Gastroesophageal sphincter (tissue), 4 donors: ENCODE measurements around the gene LIM2. TPM values are rescaled to one million over a fixed set of nuclear protein-coding genes. Genes with fewer than 3 reads are reported as not detected.

Experiments used
- ATAC-seq: fragments of 150-250 bp; one replicate; pipeline ENCODE4 v1.9.1; 2016; ENCODE audit warnings: mild to moderate bottlenecking, moderate library complexity
- H3K27ac ChIP-seq, 4 donors: fragments of 200-600 bp; sonication (generic) in 3 of 4; 1 replicate in 3 of 4; 2 replicates in 1 of 4; pipeline ENCODE4 v1.5.1; 2016 to 2019
- H3K27me3 ChIP-seq: fragments of 200-600 bp; sonication (generic); one replicate; pipeline ENCODE4 v1.5.1; 2019
- H3K36me3 ChIP-seq, 2 donors: fragments of 200-600 bp; sonication (generic); one replicate each; pipeline ENCODE4 v1.5.1; 2019; ENCODE audit warnings: control low read depth in 1 of 2
- H3K4me1 ChIP-seq, 3 donors: fragments of 200-600 bp; sonication (generic); 1 replicate in 2 of 3; 2 replicates in 1 of 3; pipeline ENCODE4 v1.5.1; 2016 to 2019; ENCODE audit warnings: control low read depth in 2 of 3
- H3K4me3 ChIP-seq, 2 donors: fragments of 200-600 bp; sonication (generic); one replicate each; pipeline ENCODE4 v1.5.1; 2019; ENCODE audit warnings: mild to moderate bottlenecking in 1 of 2, moderate library complexity in 1 of 2
- H3K9me3 ChIP-seq, 3 donors: fragments of 200-600 bp; sonication (generic); one replicate each; pipeline ENCODE4 v1.5.1; 2017 to 2019; ENCODE audit warnings: control low read depth in 2 of 3
- EP300 ChIP-seq: sonication (generic); formaldehyde crosslinking; IDR thresholded peaks from one replicate; pipeline ENCODE4 v1.6.1; 2017; ENCODE audit warnings: antibody characterized with exemption, mild to moderate bottlenecking
- POLR2A ChIP-seq, 2 donors: fragments of 450-650 bp; IDR thresholded peaks; one replicate each; pipeline ENCODE4 v1.6.1; 2017; ENCODE audit warnings: antibody characterized with exemption in 2 of 2, mild to moderate bottlenecking in 2 of 2, moderate library complexity in 1 of 2
- POLR2AphosphoS5 ChIP-seq: sonication (generic); formaldehyde crosslinking; IDR thresholded peaks from one replicate; pipeline ENCODE4 v1.6.1; 2017; ENCODE audit warnings: antibody characterized with exemption
- WGBS, 2 donors: methylation state at CpG; one replicate each; pipeline ENCODE4 v1.1.5; 2018; ENCODE audit warnings: low coverage in 1 of 2; 5-methylcytosine and 5-hydroxymethylcytosine counted together
- total RNA-seq, 4 donors: library from RNA; depleted of rRNA; stranded (reverse); fragments of >200 nt; gene quantifications; one replicate each; pipeline ENCODE4 v1.1.0, GENCODE V29; 2016
- TF ChIP-seq, protein P1 (sequence below), 4 experiments: fragments of 200-600 bp in 2 of 4; fragments of 450-650 bp in 2 of 4; sonication (generic) in 1 of 4; IDR thresholded peaks; one replicate each; pipeline ENCODE4 v1.5.1; 2017 to 2019; ENCODE audit warnings: antibody characterized with exemption in 4 of 4, mild to moderate bottlenecking in 2 of 4, moderate library complexity in 2 of 4

Gene LIM2
- total RNA-seq, 4 donors from 2014 or later: not detected

DNA sequence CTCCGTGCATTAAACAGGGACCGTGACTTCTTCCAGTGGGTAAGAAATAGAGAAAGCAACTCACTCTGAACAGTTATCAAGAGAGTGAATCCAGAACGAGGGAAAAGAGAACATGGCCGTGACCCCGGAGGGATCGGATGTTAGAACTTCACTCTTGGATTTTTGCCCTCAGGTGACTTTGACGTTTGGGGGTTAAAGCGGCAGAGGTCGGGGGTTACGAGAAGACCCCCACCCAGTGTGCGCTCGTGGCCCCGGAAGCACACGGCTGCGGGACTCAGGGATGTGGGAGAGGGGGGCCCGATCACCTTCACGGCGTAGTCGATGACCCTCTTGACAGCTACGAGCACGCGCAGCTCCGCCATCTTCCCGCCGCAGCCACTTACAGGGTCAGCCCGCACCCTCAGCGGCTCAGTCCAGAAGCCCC, 21.8 kb downstream of the LIM2 start, which contains the start of gene ETFB:
Gene ETFB (minus strand): TSS at position 424 of the 424 bp plus-strand sequence. CDS start 62 bp downstream, at position 362.
- H3K27ac ChIP-seq: peak within 1 kb of the TSS; percentile 92 to 98 (median 98)
- 0% methylated on average over 10 to 21 of the region's 27 CpGs for WGBS, 2 donors
- no peaks in the 10 kb centered on the region for H3K27me3 ChIP-seq
- no peak for ATAC-seq
- TF ChIP-seq, protein P1, sequence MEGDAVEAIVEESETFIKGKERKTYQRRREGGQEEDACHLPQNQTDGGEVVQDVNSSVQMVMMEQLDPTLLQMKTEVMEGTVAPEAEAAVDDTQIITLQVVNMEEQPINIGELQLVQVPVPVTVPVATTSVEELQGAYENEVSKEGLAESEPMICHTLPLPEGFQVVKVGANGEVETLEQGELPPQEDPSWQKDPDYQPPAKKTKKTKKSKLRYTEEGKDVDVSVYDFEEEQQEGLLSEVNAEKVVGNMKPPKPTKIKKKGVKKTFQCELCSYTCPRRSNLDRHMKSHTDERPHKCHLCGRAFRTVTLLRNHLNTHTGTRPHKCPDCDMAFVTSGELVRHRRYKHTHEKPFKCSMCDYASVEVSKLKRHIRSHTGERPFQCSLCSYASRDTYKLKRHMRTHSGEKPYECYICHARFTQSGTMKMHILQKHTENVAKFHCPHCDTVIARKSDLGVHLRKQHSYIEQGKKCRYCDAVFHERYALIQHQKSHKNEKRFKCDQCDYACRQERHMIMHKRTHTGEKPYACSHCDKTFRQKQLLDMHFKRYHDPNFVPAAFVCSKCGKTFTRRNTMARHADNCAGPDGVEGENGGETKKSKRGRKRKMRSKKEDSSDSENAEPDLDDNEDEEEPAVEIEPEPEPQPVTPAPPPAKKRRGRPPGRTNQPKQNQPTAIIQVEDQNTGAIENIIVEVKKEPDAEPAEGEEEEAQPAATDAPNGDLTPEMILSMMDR (IDR thresholded peaks at IDR 0.05): no peak
- TF ChIP-seq POLR2A (IDR thresholded peaks at IDR 0.05) (peak; percentile 62 to 63), EP300 (no peak), POLR2AphosphoS5 (peak; percentile 72)
- H3K9me3 ChIP-seq: no peaks in the 10 kb centered on the region
- H3K4me1 ChIP-seq: peaks cover 0 to 50% (median 22%) of the 10 kb centered on the region in 3 donors
- H3K36me3 ChIP-seq: no peaks in the 10 kb centered on the region
- H3K4me3 ChIP-seq: peak within 1 kb of the TSS; percentile 74 to 80

DNA sequence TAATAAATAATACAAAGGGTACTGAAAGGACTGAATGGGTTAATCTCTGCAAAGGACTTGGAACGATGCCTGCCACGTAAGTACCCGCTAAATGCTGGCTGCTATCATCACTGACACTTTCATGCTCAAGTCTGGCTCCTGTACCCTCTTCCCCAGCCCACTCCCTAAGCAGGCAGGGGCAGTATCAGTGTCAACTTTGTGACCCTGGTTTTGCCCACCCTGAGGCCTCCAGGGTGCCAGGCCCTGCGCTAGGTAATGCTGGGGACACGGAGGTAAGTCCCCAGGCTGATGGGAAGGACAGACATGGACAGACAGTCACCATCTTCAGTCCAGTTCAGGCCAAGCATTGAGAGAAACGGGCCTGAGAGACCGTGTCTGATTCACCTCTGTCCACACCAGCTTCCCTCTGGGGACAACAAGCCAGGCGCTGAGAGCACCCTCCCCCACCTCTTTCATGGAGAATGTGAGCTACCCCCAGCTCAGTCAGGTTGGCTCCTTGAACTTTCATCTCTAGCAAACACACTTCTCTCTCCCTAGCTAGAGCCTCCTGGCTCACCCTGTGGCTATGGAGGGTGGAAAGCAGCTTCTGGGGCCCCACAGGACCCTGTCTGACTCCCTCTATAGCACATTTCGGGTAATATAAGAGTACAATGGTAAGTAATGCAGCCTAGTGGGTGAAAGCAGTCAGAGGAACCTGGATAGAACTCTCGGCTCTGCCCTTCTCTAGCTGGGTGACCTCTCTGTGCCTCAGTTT, 22.4 kb downstream of the LIM2 start:
- 1 to 13% methylated on average over 5 to 7 of the region's 10 CpGs for WGBS, 2 donors
- no peak for ATAC-seq
- Histone ChIP-seq H3K27me3 (no peaks in the 10 kb centered on the region), H3K27ac (peak overlapping the region; percentile 90 to 98 (median 98)), H3K4me1 (peaks cover 0 to 50% (median 22%) of the 10 kb centered on the region in 3 donors), H3K36me3 (no peaks in the 10 kb centered on the region), H3K4me3 (peak overlapping the region; percentile 74 to 80), H3K9me3 (no peaks in the 10 kb centered on the region)
- TF ChIP-seq EP300 (no peak), POLR2A (IDR thresholded peaks at IDR 0.05) (no peak), POLR2AphosphoS5 (no peak)
- TF ChIP-seq, protein P1 (IDR thresholded peaks at IDR 0.05): no peak

DNA sequence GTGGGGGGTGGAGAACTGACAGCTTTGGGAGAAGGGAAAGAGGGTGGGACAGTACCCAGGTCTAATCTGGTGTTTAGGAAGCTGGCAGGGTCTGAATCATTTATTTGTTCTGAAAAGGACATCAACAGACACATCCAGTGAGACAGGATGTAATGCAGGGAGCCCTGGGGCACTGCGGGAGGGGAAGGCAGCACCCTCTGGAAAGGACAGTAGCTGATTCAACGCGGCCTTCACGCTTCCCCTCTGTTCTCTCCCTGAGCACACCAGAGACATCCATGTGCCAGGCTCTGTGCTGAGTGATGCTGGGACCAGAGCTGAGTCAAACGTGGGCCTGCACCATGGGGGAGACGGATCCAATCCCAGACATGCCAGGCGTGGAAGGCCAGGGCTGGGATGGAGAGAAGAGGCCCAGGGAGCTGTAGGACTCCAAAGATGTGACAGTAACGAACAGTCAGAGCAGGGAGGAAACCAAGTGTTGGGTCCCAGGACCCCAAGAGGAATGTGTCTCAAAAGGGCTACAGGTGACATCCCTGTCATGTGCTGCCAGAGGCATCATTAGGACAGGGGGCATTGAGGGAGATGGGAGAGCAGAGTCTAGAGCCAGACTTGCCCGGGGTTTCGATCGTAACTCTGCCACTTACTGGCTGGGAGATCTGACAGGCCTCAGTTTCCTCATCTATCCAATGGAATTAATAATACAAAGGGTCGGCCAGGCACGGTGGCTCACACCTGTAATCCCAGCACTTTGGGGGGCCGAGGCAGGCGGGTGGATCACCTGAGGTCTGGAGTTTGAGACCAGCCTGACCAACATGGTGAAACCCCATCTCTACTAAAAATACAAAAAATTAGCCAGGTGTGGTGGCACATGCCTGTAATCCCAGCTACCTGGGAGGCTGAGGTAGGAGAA, 23.3 kb downstream of the LIM2 start:
- no peak for ATAC-seq
- Histone ChIP-seq H3K27me3 (no peaks in the 10 kb centered on the region), H3K4me3 (no peak overlapping the region), H3K9me3 (no peaks in the 10 kb centered on the region), H3K27ac (peak overlapping the region in 3 of 4 donors; percentile 97 to 98 (median 98)), H3K4me1 (peaks cover 0 to 55% (median 22%) of the 10 kb centered on the region in 3 donors), H3K36me3 (no peaks in the 10 kb centered on the region)
- TF ChIP-seq POLR2A (IDR thresholded peaks at IDR 0.05): no peak
- TF ChIP-seq POLR2AphosphoS5: no peak
- TF ChIP-seq, protein P1 (IDR thresholded peaks at IDR 0.05): no peak
- no peak for TF ChIP-seq EP300
- 35 to 67% methylated on average over 2 to 8 of the region's 15 CpGs for WGBS, 2 donors

DNA sequence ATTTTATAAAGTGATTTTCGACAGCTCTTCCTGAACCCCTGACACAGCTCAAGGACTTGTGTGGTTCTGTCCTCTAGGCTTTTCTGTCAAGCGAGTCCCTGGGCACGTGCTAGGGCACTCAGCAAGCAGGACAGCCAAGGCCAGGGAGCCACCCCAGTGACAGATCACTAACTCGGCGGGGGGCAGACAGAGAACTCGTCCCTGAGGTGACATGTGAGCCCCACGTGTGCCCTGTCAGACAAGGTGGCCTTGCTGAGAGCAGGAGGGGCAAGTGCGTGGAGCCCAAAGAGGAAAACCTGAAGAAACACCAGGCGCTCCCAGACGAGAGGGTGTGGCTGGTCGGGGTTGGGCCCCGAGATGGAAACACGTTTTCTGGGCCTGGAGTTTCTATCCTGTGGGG, 26.5 kb downstream of the LIM2 start:
- H3K27me3 ChIP-seq: no peaks in the 10 kb centered on the region
- no peak for ATAC-seq
- no peak overlapping the region for H3K4me3 ChIP-seq
- TF ChIP-seq, protein P1 (IDR thresholded peaks at IDR 0.05): no peak
- TF ChIP-seq EP300 (no peak), POLR2A (IDR thresholded peaks at IDR 0.05) (no peak), POLR2AphosphoS5 (no peak)
- H3K36me3 ChIP-seq: no peaks in the 10 kb centered on the region
- H3K4me1 ChIP-seq: peaks cover 0 to 53% (median 17%) of the 10 kb centered on the region in 3 donors
- H3K27ac ChIP-seq: peak overlapping the region in 3 of 4 donors; percentile 45 to 98 (median 97)
- H3K9me3 ChIP-seq: no peaks in the 10 kb centered on the region
- 82 to 100% methylated on average over 1 to 11 of the region's 13 CpGs for WGBS, 2 donors
